Posterior cingulate gyrus (tissue), 11 donors: ENCODE measurements around the gene FBLN1.
"Not testable (repeated sequence)": the region's sequence is repeated elsewhere in the genome, so short reads cannot be mapped to it uniquely, and the experiment has no call there.

Experiments used
- DNase-seq, 10 donors: peaks; one replicate each; pipeline versions ENCODE4 v3.0.0 to v3.0.0-alpha.2; 2020 to 2021; ENCODE audit warnings: mixed read lengths in 3 of 10
- intact Hi-C: fragments of 100-400 bp; cut with DNase I; formaldehyde crosslinking; loops from one replicate; pipeline ENCODE4 v1.15.1; 2023

FBLN1 gene

GRCh38 chr22:45542736-45543135 lies 40.1 kb downstream of the FBLN1 start:
- DNase-seq, intact Hi-C loops: not testable (repeated sequence)

GRCh38 chr22:45543243-45543642 lies 40.6 kb downstream of the FBLN1 start:
- no peak for DNase-seq

GRCh38 chr22:45544588-45545170 lies 42.0 kb downstream of the FBLN1 start:
- DNase-seq = peak in 1 of 10 donors; percentile 62
- intact Hi-C loops = no loop called here

More at GRCh38 chr22:45543243-45543642, 40.6 kb downstream of the FBLN1 start:
- intact Hi-C loops = no loop called here

- peak in 1 of 10 donors; percentile 56 for DNase-seq
- intact Hi-C loops = no loop called here
These were observed 43.8 kb downstream of the FBLN1 start for GRCh38 chr22:45546333-45547015.

GRCh38 chr22:45547016-45547345 lies 44.3 kb downstream of the FBLN1 start:
- peak in 1 of 10 donors; percentile 66 for DNase-seq
- intact Hi-C loops = no loop called here

- peak in 1 of 10 donors; percentile 5 for DNase-seq
These were observed 45.0 kb downstream of the FBLN1 start for GRCh38 chr22:45547731-45548130.

GRCh38 chr22:45548247-45548840 lies 45.7 kb downstream of the FBLN1 start:
- intact Hi-C loops = no loop called here
- peak in 1 of 10 donors; percentile 80 for DNase-seq

More at GRCh38 chr22:45547731-45548130, 45.0 kb downstream of the FBLN1 start:
- intact Hi-C loops = no loop called here

GRCh38 chr22:45548991-45549761 lies 46.5 kb downstream of the FBLN1 start:
- intact Hi-C loops = no loop called here
- peak in 1 of 10 donors; percentile 68 for DNase-seq

- DNase-seq = peak in 1 of 10 donors; percentile 46
- intact Hi-C loops = no loop called here
These were observed 47.2 kb downstream of the FBLN1 start for GRCh38 chr22:45549762-45550378.

GRCh38 chr22:45550416-45550815 lies 47.7 kb downstream of the FBLN1 start:
- intact Hi-C loops = no loop called here
- DNase-seq = peak in 2 of 10 donors; percentile 33 to 76

GRCh38 chr22:45550891-45551290 lies 48.2 kb downstream of the FBLN1 start:
- peak in 1 of 10 donors; percentile 52 for DNase-seq

GRCh38 chr22:45551310-45552016 lies 48.8 kb downstream of the FBLN1 start:
- intact Hi-C loops = no loop called here
- DNase-seq = peak in 2 of 10 donors; percentile 71 to 76

More at GRCh38 chr22:45550891-45551290, 48.2 kb downstream of the FBLN1 start:
- intact Hi-C loops = no loop called here

- DNase-seq = peak in 2 of 10 donors; percentile 49 to 65
- intact Hi-C loops = no loop called here
These were observed 49.3 kb downstream of the FBLN1 start for GRCh38 chr22:45552017-45552411.

GRCh38 chr22:45552580-45553350 lies 50.1 kb downstream of the FBLN1 start:
- DNase-seq = peak in 3 of 10 donors; percentile 9 to 79 (median 74)
- intact Hi-C loops = loop anchor here (1.0 kb wide), 2 partner anchors 111 to 283 kb away; no protein-coding TSS in a partner anchor

GRCh38 chr22:45553351-45554039 lies 50.8 kb downstream of the FBLN1 start:
- intact Hi-C loops = loop anchor here (1.0 kb wide), 2 partner anchors 112 to 284 kb away; no protein-coding TSS in a partner anchor
- DNase-seq = peak; percentile 67 to 97 (median 82)

- peak in 2 of 10 donors; percentile 39 to 78 for DNase-seq
- intact Hi-C loops = no loop called here
These were observed 51.3 kb downstream of the FBLN1 start for GRCh38 chr22:45554040-45554406.

- peak in 2 of 10 donors; percentile 20 to 63 for DNase-seq
- intact Hi-C loops = no loop called here
These were observed 52.2 kb downstream of the FBLN1 start for GRCh38 chr22:45554861-45555260.

- intact Hi-C loops = not testable (repeated sequence)
- peak in 2 of 10 donors; percentile 18 to 35 for DNase-seq
These were observed 55.2 kb downstream of the FBLN1 start for GRCh38 chr22:45557926-45558325.
